GM18520 (cell line): ENCODE measurements around the gene ARHGEF28.
A peak's percentile ranks its signal among the peaks of the same experiment; 100 is the strongest.

Experiments
- ATAC-seq: cut with Tn5 transposase; IDR thresholded peaks from one replicate; pipeline ENCODE4 v1.9.1; 2021; ENCODE audit not compliant: unreplicated experiment

The ARHGEF28 gene

DNA sequence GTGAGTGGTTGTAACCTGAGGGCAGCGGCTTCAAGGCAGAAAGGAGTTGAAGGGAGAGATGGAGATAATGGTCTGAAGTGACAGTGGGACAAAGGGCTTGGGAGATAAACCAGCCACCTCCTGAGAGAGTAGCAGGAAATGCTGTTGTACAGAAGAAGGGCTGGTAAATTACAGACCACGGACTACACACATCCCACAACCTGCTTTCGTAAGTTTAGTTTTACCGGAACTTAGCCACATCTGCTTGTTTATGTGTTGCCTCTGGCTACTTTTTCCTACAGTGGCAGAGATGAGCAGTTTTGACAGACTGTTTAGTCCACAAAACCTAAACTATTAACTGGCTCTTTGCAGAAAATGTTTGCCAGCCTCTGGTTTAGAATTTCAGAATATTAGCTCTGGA is 269.5 kb downstream of the ARHGEF28 start:
- ATAC-seq = no peak

DNA sequence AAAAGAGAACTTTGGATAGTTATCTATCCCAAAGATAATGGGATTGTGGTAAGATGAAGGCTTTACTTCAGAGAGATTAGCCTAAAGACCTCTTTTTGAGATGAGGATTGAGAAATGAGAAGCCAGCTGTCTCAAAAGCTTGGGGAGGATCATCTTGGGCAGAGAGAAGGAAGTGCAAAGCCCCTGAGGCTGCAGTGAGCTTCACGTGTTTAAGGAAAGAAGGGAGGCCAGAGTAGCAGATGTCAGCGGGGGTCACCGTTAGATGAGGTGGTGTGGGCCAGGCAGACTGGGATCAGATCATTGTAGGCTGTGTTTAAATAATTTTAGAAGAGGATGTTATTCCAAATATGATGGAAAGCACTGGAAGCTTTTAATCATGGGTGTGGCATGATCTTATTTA is 270.1 kb downstream of the ARHGEF28 start:
- no peak for ATAC-seq

DNA sequence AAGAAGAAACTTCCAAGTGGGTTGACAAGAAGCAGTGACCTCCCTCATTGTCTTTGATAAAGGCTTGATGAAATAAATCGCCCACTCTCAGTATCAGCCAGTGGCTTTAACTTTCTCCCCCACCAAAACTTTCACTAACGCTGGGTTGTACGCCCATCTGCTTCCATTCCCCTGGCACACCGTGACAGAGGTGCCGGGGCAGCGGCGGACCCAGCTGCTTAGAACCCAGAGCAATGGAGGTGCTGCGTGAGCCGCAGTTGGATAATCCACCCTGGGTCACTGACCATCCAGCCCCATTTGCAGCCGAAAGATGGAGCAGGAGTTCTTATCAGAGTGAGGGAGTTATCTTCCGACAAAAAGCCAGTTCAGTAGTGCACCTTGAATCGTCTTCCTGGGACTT is 270.7 kb downstream of the ARHGEF28 start:
- no peak for ATAC-seq

DNA sequence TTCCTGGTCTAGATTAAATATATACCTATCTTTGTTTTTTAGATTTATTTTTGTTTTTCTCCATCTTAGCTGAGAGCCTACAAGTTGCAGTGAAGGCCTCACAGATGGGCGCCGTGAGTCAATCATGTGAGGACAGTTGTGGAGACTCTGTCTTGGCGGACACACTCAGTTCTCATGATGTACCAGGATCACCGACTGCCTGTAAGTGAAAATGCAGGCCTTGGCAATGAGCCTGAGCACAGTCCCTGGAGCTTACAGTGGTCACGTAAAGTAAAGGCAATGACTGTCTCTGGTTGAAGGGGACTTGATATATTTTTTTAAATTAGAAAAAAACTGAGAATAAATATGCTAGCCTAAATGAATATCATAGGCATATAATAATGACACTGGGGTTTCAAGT is 271.9 kb downstream of the ARHGEF28 start:
- ATAC-seq = no peak

DNA sequence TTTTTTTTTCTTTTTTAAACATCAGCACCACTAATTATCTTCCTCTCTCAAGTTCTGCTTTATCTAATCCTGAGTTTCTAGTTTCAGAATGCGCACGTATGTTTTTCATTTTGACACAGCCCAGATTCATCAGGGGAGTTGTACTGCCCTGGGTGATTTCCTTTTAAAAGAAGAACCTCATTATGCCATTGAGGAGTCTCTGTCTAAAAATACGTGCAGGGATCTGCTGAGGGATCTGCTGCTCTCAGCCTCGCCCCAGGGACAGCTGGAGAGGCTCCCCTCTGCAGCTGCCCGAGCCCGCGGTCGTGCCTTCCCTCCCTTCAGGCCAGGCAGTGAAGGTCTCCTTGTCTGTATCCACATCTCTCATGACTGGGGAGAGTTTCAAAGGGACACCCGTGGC is 273.1 kb downstream of the ARHGEF28 start:
- peak; percentile 68 for ATAC-seq

DNA sequence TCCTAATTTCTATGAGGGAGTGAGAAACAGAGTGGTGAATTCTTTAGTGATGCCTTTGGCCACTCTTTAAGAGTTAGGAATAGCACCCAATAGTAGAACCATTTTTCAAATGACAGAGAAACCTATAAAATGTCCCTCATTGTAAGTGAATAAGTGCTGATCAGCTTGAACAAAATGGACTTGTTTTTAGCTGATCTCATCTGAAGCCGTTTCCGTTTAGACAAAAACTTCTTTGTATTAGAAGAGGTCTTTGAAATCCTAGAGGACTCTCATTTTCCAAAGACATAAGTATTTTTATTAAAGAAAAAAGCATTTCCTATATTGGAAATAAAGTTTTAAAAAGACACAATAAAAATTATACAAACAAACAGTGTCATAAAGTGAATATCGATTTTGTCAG is 273.9 kb downstream of the ARHGEF28 start:
- no peak for ATAC-seq

DNA sequence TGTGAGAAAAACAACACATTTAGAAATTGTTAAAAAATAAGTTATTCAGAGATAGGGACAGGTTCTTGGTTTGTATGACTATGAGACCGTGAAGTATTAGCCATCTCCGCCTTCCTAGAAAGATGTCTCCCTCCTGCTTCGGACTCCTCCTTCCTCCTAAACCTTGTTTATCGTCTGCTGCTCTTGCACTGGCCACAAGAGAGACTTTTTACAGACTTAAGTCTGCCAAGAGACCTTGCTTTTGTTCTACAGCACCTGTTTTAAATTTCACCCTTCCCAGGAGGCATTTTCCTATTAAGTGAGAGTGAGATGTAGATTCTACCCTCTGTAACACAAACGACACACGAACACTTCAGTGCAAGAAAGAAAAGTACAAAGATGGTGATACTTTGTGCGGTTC is 274.6 kb downstream of the ARHGEF28 start:
- ATAC-seq = no peak

DNA sequence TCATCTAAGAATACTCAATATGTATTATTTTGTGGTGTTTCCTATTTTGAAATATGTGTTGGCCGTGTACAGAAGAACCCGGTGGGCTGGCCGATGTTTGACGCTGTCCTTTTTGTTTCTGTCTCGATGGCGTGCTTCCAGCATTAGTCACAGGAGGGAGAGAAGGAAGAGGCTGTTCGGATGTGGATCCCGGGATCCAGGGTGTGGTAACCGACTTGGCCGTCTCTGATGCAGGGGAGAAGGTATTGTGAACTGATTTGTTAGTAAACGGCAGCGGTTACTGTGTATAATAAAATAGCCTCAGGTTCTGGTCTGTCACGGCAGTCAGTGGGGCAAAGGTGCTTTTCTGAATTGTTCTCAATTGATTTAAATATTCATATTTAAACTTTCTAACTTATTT is 275.0 kb downstream of the ARHGEF28 start:
- ATAC-seq = no peak

DNA sequence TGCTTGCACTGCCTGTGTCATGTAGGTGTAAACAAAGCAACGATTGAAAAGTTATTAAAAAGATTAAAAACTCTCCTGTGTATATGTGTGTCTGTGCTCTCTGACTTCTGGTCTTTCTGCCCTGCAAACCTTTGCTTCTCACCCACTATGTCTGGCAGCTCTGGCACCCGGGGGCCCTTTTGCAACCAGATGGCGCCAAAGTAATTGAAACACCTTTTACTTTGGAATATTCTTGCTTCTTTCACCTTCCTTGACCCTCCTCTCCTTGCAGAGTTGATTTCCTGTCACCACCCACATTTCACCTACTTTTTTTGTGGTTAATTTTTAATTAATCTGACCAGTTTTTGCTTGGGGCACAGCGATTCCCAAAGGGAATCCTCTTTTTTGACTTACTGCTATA is 275.5 kb downstream of the ARHGEF28 start:
- no peak for ATAC-seq

DNA sequence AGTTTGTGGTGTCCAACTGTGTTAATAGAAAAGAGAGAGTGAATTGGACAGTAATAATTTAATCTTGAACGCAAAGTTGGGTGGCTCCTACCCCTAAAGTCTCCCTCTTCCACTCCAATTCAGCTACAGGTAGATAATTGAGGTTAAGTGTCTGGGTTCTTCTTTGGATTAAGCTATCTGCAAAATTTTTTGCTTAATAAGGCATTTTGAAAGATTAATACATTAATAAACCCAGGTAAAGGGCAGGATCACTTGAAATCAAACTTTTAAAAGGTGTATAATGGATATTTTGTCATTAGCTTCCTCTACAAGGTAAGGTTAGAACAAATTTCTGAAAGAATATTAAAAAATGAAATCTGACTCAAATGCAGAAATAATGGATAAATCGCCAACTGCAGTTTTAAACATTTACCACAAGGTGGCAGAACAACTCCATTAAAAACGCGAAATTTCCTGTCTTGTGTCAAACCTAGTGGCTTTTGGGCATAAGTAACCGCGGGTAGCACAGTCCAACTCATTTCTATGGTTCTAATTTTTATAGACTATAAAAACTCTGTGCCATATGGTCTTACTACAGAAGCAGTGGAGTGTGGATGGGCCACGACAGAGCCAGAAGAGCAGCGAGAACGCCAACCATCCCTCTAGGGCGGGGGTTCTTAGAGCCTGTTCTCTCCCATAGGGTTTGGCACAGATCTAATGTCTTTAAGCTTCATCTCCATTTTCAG is 276.5 kb downstream of the ARHGEF28 start:
- no peak for ATAC-seq

DNA sequence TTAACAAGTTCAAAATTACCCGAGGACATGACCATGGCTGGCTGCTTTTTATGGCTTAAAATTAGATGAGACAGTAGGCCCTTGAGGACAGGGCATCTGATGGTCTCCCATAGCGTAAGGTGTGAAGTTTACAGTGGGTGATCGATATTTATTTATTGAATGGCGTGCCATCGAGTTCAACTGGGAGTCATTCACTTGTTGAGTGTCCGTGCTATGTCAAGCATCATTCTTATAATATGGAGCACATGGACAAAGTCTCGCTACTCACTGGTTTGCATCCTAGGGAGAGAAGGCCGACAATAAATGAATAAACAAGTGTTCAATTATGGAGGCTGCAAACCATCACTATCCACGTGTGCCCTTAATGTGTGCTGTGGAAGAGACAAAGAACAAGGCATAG is 277.2 kb downstream of the ARHGEF28 start:
- ATAC-seq = no peak

DNA sequence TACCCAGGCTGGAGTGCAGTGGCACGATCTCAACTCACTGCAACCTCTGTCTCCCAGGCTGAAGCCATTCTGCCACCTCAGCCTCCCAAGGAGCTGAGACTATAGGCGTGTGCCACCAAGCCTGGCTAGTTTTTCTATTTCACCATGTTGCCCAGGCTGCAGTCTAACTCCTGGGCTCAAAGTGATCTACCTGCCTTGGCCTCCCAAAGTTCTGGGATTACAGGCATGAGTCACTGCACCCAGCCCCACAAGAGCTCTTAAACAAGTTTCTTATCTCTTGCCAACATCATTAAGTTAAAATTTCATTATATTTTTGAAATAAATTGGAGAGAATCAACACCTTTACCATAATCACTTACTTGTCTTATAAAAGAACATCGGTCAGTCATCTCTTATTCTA is 280.3 kb downstream of the ARHGEF28 start:
- ATAC-seq = no peak

DNA sequence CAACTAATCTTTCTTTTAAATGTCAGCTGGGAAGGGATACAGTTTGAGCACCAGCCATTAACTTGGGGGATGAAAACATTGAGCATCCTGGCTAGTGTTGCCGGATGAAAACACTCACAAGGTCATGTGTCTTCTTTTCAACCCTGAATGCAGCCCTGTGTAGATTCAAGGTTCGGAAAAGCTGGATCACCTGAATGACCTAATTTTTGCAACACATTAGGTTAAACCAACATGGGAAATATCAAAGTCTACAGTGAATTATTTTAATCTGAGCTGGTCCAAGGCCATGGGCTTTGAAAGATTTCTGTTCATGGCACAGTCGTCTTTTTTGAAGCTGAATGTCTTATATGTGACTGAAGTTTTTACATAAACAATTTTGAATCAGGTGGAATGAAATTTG is 281.2 kb downstream of the ARHGEF28 start:
- ATAC-seq = no peak

DNA sequence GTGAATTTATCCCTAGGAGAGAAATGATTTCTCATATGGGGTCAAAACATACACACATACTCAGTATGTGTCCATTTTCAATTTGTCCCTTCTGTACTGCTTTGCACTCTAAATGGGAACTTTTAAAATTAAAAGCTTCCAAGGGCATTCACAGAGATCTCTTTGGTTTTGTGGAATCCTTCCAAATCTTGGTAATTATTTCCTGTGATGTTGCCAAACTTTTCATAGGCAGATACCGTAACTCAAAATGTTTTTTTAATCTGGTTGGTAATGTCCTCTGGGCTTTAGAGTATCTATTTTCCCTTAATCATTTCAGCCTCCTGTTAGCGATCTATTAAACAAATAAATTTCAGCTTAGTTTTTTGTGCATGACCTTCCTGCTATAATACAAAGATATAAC is 282.4 kb downstream of the ARHGEF28 start:
- ATAC-seq = no peak

DNA sequence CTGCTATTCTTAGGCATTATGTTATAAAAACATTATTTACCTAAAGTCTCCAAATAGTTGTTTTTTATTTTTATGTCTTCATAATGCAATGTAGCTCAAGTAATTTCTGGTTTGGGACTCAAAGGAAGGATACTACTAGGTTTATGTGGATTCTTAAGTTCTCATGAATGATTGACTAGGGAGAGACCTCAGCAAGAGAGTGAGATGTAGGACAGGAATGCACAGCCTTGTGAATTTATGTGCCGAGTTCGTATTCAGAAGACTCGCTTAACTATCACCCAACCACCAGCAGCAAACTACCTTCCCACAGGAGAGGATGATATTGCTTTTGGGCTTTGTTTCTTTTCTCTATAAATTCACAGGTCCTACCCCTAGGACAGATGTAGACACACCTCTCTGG is 282.9 kb downstream of the ARHGEF28 start:
- ATAC-seq = no peak

DNA sequence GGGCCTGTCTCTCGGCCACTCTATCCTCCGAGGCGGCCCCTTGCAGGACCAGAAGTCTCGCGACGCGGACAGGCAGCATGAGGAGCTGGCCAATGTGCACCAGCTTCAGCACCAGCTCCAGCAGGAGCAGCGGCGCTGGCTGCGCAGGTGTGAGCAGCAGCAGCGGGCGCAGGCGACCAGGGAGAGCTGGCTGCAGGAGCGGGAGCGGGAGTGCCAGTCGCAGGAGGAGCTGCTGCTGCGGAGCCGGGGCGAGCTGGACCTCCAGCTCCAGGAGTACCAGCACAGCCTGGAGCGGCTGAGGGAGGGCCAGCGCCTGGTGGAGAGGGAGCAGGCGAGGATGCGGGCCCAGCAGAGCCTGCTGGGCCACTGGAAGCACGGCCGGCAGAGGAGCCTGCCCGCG is 283.5 kb downstream of the ARHGEF28 start:
- ATAC-seq = no peak

DNA sequence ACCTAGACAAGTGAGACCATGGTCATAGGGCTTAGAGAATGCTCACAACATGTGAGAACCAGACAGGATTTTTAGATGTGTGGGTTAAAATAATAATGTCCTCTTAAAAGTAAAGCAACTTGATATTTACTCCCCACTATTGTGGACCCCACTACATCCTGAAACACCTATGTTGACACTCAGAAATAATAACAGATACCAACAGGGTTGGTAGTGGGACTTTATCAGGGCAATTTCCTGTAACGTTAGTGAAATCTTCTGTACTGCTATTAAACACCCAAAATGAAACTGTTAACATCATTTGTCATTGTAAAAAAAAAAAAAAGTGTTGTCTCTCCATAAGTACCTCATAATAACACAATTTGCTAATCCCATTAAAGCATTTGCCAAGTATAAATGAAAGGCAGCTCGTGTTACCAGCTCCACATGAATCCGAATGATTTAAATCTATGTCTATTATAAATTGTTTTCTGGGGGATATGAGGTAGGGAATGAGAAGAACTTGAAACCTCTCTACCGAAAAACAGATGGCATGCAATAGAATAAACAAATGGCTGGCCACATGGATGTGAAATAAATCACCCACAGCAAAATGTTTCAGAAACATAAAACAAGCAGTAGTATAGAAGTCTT is 285.9 kb downstream of the ARHGEF28 start:
- ATAC-seq = no peak

DNA sequence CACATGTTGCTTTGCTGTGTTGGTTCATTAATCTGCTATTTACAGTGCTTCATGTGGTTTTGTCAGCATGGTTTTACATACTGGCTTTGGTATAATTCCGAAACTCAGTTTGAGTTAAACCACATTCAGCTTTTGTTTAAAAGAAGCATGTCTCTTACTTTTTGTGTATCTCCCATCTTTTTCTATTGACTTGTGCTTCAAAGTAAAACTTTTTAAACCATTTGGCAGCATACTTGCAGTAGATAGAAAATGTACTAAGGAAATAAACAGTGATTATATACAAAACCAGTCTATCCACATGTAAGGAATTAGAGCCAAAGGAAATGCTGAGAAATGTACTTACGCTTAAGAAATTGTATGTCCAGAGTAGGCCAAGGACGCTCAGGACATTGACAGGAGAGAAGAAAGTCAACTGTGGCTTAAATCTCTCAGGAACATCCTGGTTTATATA is 286.9 kb downstream of the ARHGEF28 start:
- no peak for ATAC-seq

DNA sequence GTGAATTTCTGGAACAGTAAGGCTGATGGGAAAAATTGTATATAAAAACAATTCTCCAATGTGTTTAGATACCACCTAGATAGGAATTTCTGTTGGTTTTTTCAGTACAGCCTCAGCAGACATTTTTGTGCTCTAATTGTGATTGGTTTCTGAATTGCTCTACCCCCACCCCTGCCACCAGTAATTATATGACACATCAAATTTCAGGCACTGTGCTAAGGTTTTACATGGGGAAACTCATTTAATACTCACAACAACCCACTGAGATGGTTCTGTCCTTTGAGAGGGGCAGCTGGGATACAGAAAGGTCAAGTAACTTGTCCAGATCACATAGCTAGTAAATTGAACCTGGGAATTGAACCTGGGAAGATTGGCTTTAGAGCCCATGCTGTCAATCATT is 288.0 kb downstream of the ARHGEF28 start:
- no peak for ATAC-seq

DNA sequence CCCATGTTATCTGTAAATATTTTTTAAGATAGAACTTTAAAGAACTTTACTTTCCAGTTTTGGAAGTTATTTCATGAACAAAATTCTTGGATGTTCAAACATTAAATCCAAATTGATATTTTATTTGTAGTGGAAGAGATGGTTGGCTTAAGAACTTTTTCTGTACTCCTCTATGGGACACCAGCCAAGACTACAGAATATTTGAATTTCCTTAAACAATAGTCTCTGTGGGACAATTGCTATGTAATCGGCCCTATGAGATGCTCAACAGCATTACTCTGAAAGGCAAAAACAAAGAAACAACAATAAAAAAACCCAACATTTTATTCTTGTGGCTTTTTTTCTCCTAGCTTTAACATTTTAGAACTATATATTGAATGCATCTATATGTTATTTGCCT is 289.3 kb downstream of the ARHGEF28 start:
- ATAC-seq = no peak

DNA sequence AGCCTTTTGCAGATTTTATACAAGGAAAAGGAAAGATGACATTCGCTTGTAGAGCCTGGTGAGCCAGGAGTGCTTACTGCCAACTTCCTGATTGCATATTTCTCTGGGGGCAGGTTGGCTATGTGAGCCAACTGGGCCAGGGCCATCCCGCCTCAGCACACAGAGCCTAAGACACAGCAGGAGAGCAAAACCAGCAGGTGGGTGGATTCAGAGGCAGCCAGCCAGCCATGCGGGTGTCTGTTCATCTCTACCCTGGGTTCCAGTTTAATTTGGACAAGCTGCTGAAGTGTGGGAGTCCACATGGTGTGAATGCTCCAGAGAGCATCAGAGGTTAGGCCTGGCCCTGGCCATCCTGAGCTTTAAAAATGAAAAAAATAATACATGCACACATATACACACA is 291.4 kb downstream of the ARHGEF28 start:
- ATAC-seq = no peak

DNA sequence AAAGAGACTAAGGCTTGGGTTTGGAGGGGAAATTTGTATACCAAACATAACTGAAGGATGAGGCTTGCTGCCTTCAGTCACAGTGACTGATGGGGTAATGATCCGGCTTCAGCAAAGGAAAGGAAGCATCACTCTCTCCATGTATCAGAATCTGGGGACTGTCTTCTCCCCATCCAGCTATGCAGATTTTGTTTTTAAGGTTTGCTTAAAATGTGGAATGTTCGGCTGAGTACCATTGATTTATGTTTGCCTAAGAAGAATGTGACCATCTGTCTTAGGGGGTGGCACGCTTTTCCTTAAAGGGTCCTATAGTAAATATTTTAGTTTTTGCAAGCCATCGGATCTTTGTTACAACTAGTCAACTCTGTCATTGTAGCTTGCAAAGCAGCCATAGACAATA is 291.9 kb downstream of the ARHGEF28 start:
- no peak for ATAC-seq

DNA sequence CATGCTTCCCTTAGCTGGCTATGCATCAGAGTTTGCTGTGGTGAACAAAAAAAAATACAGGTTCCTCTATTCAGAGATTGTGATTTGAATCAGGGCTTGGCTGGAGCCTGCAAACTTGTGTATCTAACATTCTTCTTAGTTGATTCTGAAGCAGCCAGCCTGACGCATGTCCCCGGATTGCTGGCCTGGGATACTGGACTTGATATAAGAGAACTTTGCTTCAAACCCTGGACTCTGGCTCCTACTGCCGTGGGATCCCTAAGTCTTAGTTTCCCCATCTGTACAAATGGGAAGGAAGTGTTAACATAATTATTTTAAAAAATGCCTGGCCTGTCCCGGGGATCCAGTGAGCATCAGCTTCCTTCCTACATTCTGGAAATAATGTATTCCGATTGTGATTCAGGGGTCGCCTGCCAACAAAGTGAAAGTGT is 292.8 kb downstream of the ARHGEF28 start:
- ATAC-seq = no peak
